SU-DHL-6 (cell line): ENCODE data around the gene MBOAT1.

Source experiments
- CTCF ChIP-seq: fragments of 200-600 bp; sonication (generic); IDR thresholded peaks from one replicate; pipeline ENCODE4 v1.5.1; 2017; ENCODE audit warnings: antibody characterized with exemption, mild to moderate bottlenecking, low read length, moderate library complexity; ENCODE audit not compliant: insufficient read depth, poor library complexity, severe bottlenecking
- EZH2phosphoT487 ChIP-seq: fragments of 200-600 bp; sonication (generic), shearing (Covaris generic); conservative IDR thresholded peaks from 2 replicates; pipeline ENCODE4 v1.6.1; 2018; ENCODE audit warnings: mild to moderate bottlenecking, antibody characterized with exemption, low read length, moderate library complexity, mixed read lengths

DNA sequence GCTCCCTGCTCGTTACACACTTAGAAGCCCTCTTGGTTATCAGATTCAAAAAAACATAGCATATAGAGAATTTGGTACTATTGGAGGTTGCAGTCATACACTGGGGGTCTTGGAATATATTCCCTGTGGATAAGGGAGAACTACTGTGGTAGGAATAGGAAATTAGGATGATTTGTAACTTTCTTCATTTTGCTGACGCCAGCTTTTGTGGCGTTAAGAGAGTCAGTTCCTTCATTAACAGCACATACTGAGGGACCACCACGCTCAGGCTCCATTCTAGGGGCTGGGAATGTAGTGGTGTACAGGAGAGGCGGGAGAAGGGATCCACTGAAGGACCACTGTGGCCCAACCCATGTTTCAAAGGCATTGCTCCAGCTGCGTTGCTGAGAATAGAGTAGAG, 140.3 kb downstream of the MBOAT1 start:
- TF ChIP-seq CTCF (no peak), EZH2phosphoT487 (no peak)
